ENCODE results near the gene SAG. TPM values are rescaled to one million over a fixed set of nuclear protein-coding genes. Genes with fewer than 3 reads are reported as not detected.

The SAG gene
- total and polyA plus RNA-seq, 8 donors, result not detected

GRCh38 chr2:233290051-233290845 is 17.4 kb upstream of the SAG start:
- Histone ChIP-seq H3K27ac (peak overlapping the region in 1 of 4 donors; percentile 47), H3K36me3 (peaks cover 3 to 65% (median 30%) of the 10 kb centered on the region in 3 donors)
- 70 to 73% methylated on average over 10 of the region's 10 CpGs for WGBS, 2 donors

GRCh38 chr2:233295891-233296290 is 11.7 kb upstream of the SAG start:
- no peak for TF ChIP-seq CTCF (IDR thresholded peaks at IDR 0.05)
- Histone ChIP-seq H3K4me3 (no peak overlapping the region), H3K36me3 (peaks cover 3 to 50% (median 21%) of the 10 kb centered on the region in 3 donors), H3K4me1 (no peaks in the 10 kb centered on the region), H3K9me3 (no peaks in the 10 kb centered on the region), H3K27me3 (no peaks in the 10 kb centered on the region), H3K27ac (no peak overlapping the region)
- FAIRE-seq (no peak), DNase-seq (no peak), ATAC-seq (no peak)
- intact Hi-C loops (cut with DNase I), result no loop called here
- 81 to 83% methylated on average over 5 of the region's 5 CpGs for WGBS, 2 donors

More at GRCh38 chr2:233290051-233290845, 17.4 kb upstream of the SAG start:
- FAIRE-seq (no peak), ATAC-seq (peak in 3 of 4 donors; percentile 64 to 72 (median 69)), DNase-seq (no peak)
- no peaks in the 10 kb centered on the region for H3K27me3 ChIP-seq
- no peaks in the 10 kb centered on the region for H3K4me1 ChIP-seq
- TF ChIP-seq CTCF (IDR thresholded peaks at IDR 0.05), result no peak
- H3K9me3 ChIP-seq, result no peaks in the 10 kb centered on the region
- intact Hi-C loops (cut with DNase I), result no loop called here
- H3K4me3 ChIP-seq, result no peak overlapping the region

- intact Hi-C loops (cut with DNase I), result no loop called here
- ATAC-seq (no peak), DNase-seq (no peak), FAIRE-seq (no peak)
- Histone ChIP-seq H3K27me3 (no peaks in the 10 kb centered on the region), H3K4me3 (no peak overlapping the region), H3K36me3 (peaks cover 3 to 39% (median 11%) of the 10 kb centered on the region in 3 donors), H3K4me1 (no peaks in the 10 kb centered on the region), H3K9me3 (no peaks in the 10 kb centered on the region), H3K27ac (no peak overlapping the region)
- 85 to 87% methylated on average over 7 of the region's 7 CpGs for WGBS, 2 donors
- no peak for TF ChIP-seq CTCF (IDR thresholded peaks at IDR 0.05)
Observed at GRCh38 chr2:233297076-233297475, 10.5 kb upstream of the SAG start.

- DNase-seq (no peak), ATAC-seq (no peak), FAIRE-seq (no peak)
- no peaks in the 10 kb centered on the region for H3K27me3 ChIP-seq
- H3K36me3 ChIP-seq, result peaks cover 0 to 6% (median 0%) of the 10 kb centered on the region in 3 donors
- 77 to 84% methylated on average over 4 of the region's 4 CpGs for WGBS, 2 donors
- no peak for TF ChIP-seq CTCF (IDR thresholded peaks at IDR 0.05)
- H3K4me1 ChIP-seq, result no peaks in the 10 kb centered on the region
- no peak overlapping the region for H3K4me3 ChIP-seq
- no peak overlapping the region for H3K27ac ChIP-seq
- intact Hi-C loops (cut with DNase I), result no loop called here
- H3K9me3 ChIP-seq, result no peaks in the 10 kb centered on the region
Observed at GRCh38 chr2:233300401-233300800, 7.2 kb upstream of the SAG start.

- FAIRE-seq, result no peak
- H3K4me1 ChIP-seq, result no peaks in the 10 kb centered on the region
- no peak for TF ChIP-seq CTCF (IDR thresholded peaks at IDR 0.05)
- H3K4me3 ChIP-seq, result no peak overlapping the region
- H3K27ac ChIP-seq, result no peak overlapping the region
- no peaks in the 10 kb centered on the region for H3K36me3 ChIP-seq
- ATAC-seq, result no peak
- intact Hi-C loops (cut with DNase I), result no loop called here
- no peaks in the 10 kb centered on the region for H3K9me3 ChIP-seq
- 68 to 73% methylated on average over 2 of the region's 2 CpGs for WGBS, 2 donors
- DNase-seq, result no peak
- no peaks in the 10 kb centered on the region for H3K27me3 ChIP-seq
Observed at GRCh38 chr2:233301248-233301647, 6.4 kb upstream of the SAG start.
